Urinary bladder (tissue), 4 donors: Measurements from ENCODE around the gene FAM156A. TPM values are rescaled to one million over a fixed set of nuclear protein-coding genes. Genes with fewer than 3 reads are reported as not detected.
A peak's percentile ranks its signal among the peaks of the same experiment; 100 is the strongest.
"Not testable (repeated sequence)": the region's sequence is repeated elsewhere in the genome, so short reads cannot be mapped to it uniquely, and the experiment has no call there.

Experiments
- DNase-seq: peaks from one replicate; pipeline ENCODE4 v3.0.0-alpha.2; 2015; ENCODE audit errors: extremely low spot score
- H3K27ac ChIP-seq: one replicate; pipeline ENCODE4 v1.5.1; 2013; ENCODE audit warnings: low read depth, mild to moderate bottlenecking, moderate library complexity
- H3K36me3 ChIP-seq: one replicate; pipeline ENCODE4 v1.6.1; 2013; ENCODE audit warnings: mild to moderate bottlenecking, moderate library complexity; ENCODE audit not compliant: insufficient read depth
- H3K4me1 ChIP-seq: one replicate; pipeline ENCODE4 v1.6.1; 2013; ENCODE audit warnings: mild to moderate bottlenecking, moderate library complexity; ENCODE audit not compliant: insufficient read depth
- H3K4me3 ChIP-seq: one replicate; pipeline ENCODE4 v1.5.1; 2013; ENCODE audit warnings: low read depth, low read length
- WGBS: extraction: QIAGEN DNeasy Blood & Tissue Kit; methylation state at CpG from one replicate; pipeline ENCODE4 v1.1.7; 2013; 5-methylcytosine and 5-hydroxymethylcytosine counted together
- polyA plus RNA-seq: library from polyadenylated mRNA; stranded (reverse); fragments of 200-250 nt; gene quantifications from one replicate; pipeline ENCODE4 v1.2.3, GENCODE V29; 2013
- total RNA-seq: library from RNA; depleted of rRNA; stranded (reverse); fragments of >200 nt; gene quantifications from one replicate; pipeline ENCODE4 v1.2.3, GENCODE V29; 2014
- donor health status: healthy with polysubstance abuse.
- donor health status: healthy.

The FAM156A gene, protein sequence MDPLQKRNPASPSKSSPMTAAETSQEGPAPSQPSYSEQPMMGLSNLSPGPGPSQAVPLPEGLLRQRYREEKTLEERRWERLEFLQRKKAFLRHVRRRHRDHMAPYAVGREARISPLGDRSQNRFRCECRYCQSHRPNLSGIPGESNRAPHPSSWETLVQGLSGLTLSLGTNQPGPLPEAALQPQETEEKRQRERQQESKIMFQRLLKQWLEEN
- total RNA-seq (19.7 TPM), polyA plus RNA-seq (22.5 TPM)

DNA sequence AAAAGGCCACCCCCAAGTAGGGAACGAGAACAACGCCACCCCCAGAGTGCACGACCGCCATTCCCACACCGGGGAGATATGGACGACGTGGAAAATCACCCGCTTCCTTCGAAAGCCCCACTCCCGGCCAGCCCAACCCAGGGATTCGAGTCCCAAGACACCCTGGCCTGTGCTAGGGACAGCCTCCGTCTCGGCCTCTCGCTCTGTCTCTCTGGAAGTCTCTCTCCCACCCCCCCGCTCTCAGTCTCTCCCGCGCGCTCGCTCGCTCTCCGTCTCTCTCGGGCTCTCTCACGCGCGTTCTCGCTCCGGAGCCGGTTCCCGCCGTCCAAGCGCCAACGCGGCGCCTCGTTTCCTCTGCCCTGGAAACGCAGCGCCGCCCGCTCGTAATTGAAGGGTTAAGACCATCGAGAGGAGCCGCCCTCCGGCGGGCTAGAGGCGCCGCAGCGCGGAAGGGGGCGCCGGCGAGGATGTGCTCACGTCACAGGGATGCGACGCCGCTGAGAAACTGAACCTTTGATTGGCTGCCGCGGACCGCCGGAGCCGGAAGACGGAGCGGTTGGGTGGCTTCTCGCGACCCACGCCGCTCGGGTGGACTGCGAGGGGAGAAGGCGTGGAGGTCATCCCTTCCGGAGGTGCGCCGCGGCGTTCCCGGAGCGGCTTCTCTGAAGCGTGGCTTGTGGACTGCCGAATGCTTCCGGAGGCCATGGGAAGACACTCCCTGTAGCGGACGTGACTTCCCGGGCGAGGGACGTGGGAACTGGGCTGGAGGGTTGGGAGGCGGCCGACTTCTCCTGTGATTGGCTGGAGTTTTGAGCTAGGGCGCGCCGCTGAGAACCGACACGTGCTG, at the start of gene FAM156A:
FAM156A (minus strand) TSS at position 406 of the 847 bp plus-strand sequence. CDS start 9,930 bp downstream, outside the sequence.
- not testable (repeated sequence) for H3K4me3 ChIP-seq

GRCh38 chrX:53005327-53005726, 47.0 kb upstream of the FAM156A start:
- H3K27ac ChIP-seq, result no peak overlapping the region
- no peaks in the 10 kb centered on the region for H3K4me1 ChIP-seq
- no peak for DNase-seq
- WGBS, result 51% methylated on average over 3 of the region's 3 CpGs
- H3K36me3 ChIP-seq, result no peaks in the 10 kb centered on the region
- no peak overlapping the region for H3K4me3 ChIP-seq

More for the DNA sequence above, at the start of gene FAM156A:
- H3K36me3 ChIP-seq, H3K27ac ChIP-seq, H3K4me1 ChIP-seq, DNase-seq: not testable (repeated sequence)
- WGBS, result no CpG with 5 or more reads among the region's 91 CpGs

- DNase-seq, result no peak
- WGBS, result 3% methylated on average over 4 of the region's 4 CpGs
- Histone ChIP-seq H3K36me3 (no peaks in the 10 kb centered on the region), H3K4me3 (no peak overlapping the region), H3K4me1 (no peaks in the 10 kb centered on the region), H3K27ac (no peak overlapping the region)
Measured at GRCh38 chrX:53004811-53005210, 46.5 kb upstream of the FAM156A start.

DNA sequence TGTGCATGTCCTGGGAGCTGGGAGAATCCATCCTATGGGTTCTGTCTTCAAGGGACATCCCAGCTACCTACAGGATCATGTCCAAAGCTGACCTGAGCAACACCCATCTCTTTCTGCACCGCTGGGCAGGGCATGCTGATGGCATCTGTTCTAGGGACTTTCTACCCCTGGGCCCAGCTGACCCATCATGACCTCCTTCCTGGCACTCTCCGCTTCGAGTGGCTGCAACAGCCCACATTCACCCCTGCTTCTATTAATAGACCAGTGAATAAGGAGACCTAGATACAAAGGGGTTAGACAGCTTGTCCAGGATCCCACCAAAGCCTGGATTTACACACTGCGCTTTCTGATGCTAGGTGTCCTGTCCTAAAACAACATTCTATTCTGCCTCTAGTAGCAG, 45.7 kb upstream of the FAM156A start:
- H3K4me1 ChIP-seq, result no peaks in the 10 kb centered on the region
- DNase-seq, result no peak
- no peaks in the 10 kb centered on the region for H3K36me3 ChIP-seq
- WGBS, result 61% methylated on average over 4 of the region's 4 CpGs
- no peak overlapping the region for H3K27ac ChIP-seq
- H3K4me3 ChIP-seq, result no peak overlapping the region

GRCh38 chrX:53003111-53003510, 44.8 kb upstream of the FAM156A start:
- Histone ChIP-seq H3K27ac (no peak overlapping the region), H3K4me3 (no peak overlapping the region), H3K4me1 (no peaks in the 10 kb centered on the region), H3K36me3 (no peaks in the 10 kb centered on the region)
- no peak for DNase-seq
- WGBS, result 50% methylated on average over 6 of the region's 6 CpGs

DNA sequence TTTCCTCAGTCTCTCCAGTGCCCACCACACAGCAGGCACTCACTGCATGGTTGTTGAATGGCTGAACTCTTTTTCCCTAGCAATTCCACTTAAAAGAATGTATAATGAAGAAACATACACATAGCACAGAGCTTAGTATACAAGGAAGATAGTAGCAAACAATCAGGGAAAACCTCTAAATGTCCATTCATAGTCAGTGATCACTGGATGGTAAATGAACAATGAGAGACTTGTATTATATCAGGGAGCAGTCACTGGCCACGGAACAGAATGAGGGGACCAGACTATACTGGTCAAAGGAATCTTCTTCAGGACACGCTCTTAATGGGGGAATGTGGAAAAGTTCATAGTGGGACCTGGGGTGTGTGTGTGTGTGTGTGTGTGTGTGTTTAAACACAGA, 43.6 kb upstream of the FAM156A start:
- Histone ChIP-seq H3K36me3 (no peaks in the 10 kb centered on the region), H3K27ac (no peak overlapping the region), H3K4me3 (no peak overlapping the region), H3K4me1 (no peaks in the 10 kb centered on the region)
- WGBS, result 88% methylated on average over 2 of the region's 2 CpGs
- DNase-seq, result no peak

DNA sequence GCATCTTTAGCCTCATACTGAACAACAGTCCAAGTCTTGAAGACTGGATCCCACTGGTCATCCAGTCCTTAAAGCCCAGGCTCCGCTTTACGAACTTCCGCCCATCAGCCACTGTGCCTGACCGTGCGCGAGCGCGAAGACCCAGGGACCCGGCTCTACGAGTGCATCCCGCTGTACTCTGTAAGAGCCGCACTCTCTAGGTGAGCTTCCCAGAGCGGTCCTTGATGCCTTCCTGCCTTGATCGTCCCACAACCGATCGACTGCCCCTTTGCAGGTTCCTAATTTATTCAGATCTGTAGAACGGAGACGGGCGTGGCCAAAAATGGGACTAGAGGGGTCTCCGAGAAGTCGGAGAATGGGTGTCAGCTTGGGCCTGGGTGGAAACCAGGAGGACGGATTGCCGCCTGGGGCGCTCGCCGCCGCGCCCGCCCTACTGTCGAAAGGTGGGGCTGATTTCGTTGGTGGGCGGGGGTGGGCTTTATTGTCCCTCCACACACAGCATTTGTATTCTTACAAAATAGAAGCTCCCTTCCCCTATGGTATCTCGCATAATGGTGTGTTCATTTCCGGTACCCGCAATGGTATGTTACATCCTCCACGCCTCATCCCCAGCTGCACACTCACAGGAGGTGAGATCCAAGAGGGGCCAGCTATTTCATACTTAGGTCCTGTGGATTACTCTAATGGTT, 42.3 kb upstream of the FAM156A start:
- H3K4me3 ChIP-seq, result no peak overlapping the region
- WGBS, result 21% methylated on average over 36 of the region's 36 CpGs
- H3K27ac ChIP-seq, result no peak overlapping the region
- H3K4me1 ChIP-seq, result no peaks in the 10 kb centered on the region
- DNase-seq, result no peak
- no peaks in the 10 kb centered on the region for H3K36me3 ChIP-seq

GRCh38 chrX:52995987-52996331, 37.6 kb upstream of the FAM156A start:
- 11% methylated on average over 4 of the region's 4 CpGs for WGBS

GRCh38 chrX:52995135-52995986, 37.0 kb upstream of the FAM156A start:
- H3K27ac ChIP-seq, result peak overlapping the region; percentile 35
- whole genome bisulfite sequencing, result under 1% methylated on average over 46 of the region's 46 CpGs
- no peaks in the 10 kb centered on the region for H3K4me1 ChIP-seq
- DNase-seq, result peak; percentile 89
- no peaks in the 10 kb centered on the region for H3K36me3 ChIP-seq
- peak overlapping the region; percentile 49 for H3K4me3 ChIP-seq

More at GRCh38 chrX:52995987-52996331, 37.6 kb upstream of the FAM156A start:
- Histone ChIP-seq H3K36me3 (no peaks in the 10 kb centered on the region), H3K4me3 (peak overlapping the region; percentile 35), H3K4me1 (no peaks in the 10 kb centered on the region), H3K27ac (no peak overlapping the region)
- DNase-seq, result no peak

DNA sequence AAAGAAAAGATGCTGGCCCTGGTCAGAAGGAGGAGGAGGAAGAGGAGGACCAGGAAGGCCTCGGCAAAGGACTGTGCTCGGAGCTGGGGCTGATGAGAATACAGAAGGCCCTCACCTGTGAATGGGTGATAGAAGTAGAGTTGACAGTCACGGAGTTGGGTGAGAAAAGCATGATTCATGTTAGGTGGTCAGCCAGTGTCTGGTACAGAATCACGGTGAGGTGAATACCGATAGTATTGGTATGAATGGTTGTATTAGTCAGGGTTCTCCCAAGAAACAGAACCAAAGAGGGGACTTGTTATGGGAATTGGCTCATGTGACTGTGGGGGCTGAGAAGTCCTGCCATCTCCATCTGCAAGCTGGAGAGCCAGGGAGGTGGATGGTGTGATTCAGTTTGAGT, 32.5 kb upstream of the FAM156A start:
- no peak overlapping the region for H3K27ac ChIP-seq
- no peaks in the 10 kb centered on the region for H3K36me3 ChIP-seq
- no peak for DNase-seq
- no peak overlapping the region for H3K4me3 ChIP-seq
- no peaks in the 10 kb centered on the region for H3K4me1 ChIP-seq
- WGBS, result 88% methylated on average over 5 of the region's 5 CpGs

DNA sequence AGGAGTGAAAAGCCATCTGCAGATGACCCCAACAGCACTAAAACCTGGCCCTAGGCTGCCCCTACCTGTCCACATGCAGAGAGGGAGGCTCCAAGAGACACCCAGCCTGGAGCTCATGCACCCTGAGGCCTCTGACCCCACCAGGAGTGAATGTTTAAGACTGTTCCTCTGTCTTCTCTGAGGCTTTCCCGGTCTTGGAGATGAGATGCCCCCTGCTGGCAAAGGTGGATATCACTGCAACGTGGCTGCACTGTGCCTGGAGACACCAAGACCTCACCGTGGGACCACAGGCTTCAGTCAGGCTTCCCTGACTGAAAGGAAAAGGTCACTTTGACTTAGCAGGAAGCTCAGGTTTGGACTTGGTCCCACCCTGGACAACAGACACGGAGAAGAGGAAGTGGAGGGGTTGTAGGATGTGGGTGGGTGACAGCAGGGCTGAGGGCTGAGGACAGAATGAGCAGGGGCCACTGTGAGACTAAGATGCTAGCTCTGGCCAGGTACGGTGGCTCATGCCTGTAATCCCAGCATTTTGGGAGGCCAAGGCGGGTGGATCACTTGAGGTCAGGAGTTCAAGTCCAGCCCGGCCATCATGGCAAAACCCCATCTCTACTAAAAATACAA, 31.8 kb upstream of the FAM156A start:
- H3K4me1 ChIP-seq, H3K36me3 ChIP-seq, DNase-seq, H3K4me3 ChIP-seq: not testable (repeated sequence)
- WGBS, result 24% methylated on average over 7 of the region's 7 CpGs
- peak overlapping the region; percentile 2 for H3K27ac ChIP-seq

DNA sequence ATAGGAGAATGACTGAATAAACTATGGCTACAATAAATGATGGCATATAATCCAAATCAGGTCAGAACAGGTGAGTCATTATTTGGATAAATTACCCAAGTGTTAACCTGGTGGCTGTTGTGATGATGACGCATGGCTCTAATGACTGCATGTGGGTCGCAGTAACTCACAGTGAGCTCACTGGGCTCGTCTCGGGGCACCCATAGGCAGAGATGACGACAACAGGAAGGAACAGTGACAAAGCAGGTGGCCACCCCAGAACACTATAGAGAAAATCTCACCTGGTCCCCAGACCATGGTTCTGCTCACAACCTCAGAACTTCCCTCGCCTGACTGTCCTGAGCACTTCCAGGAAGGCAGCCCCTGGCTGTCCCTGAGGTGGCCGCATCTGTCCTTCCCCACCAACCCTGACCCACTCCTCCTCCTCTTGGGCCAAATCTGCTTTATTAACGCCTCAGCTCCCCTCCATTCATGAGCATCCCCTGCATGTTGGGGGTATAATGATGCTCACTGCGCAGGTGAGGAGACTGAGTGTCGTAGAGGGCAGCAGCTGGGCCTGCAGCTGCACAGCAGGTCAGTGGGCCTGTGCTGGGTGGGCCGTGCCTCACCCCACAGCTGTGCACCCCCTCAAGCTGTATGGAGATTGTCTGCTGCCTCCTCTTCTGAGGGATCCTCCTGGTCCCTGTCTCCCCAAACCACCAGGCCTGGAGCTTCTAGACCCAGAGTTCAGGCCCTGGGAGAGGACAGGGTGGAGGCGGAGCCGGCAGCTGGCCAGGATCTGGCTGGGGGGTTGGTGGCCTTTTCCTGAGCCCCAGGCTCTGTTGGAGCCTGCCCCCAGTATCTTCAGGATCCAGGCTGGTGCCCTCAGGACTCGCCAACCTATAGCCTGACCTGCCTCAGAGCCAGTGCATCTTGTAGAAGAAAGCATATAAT, 30.9 kb upstream of the FAM156A start:
- 84% methylated on average over 14 of the region's 14 CpGs for WGBS
- no peaks in the 10 kb centered on the region for H3K4me1 ChIP-seq
- H3K27ac ChIP-seq, result peak overlapping the region; percentile 38
- H3K36me3 ChIP-seq, result no peaks in the 10 kb centered on the region
- no peak for DNase-seq
- H3K4me3 ChIP-seq, result no peak overlapping the region
